Heart right ventricle (tissue), 16 donors: ENCODE measurements around the gene CDCP1. TPM values are rescaled to one million over a fixed set of nuclear protein-coding genes. Genes with fewer than 3 reads are reported as not detected.
A peak's percentile ranks its signal among the peaks of the same experiment; 100 is the strongest.

Experiments used
- ATAC-seq, 8 donors: fragments of 200-7000 bp; cut with Tn5 transposase; one replicate each; pipeline ENCODE4 v1.9.1; 2020; ENCODE audit warnings: mild to moderate bottlenecking in 8 of 8, moderate library complexity in 8 of 8, moderate number of reproducible peaks in 1 of 8
- DNase-seq, 2 donors: peaks; one replicate each; pipeline ENCODE4 v3.0.0-alpha.2; 2020
- H3K27ac ChIP-seq, 10 donors: fragments of 200-600 bp; sonication (generic) in 2 of 10; one replicate each; pipeline versions ENCODE4 v1.5.0 to v1.8.0; 2020 to 2022; ENCODE audit warnings: mild to moderate bottlenecking in 3 of 10
- H3K27me3 ChIP-seq, 7 donors: fragments of 200-600 bp; one replicate each; pipeline ENCODE4 v1.8.0; 2021 to 2022; ENCODE audit warnings: mild to moderate bottlenecking in 2 of 7
- H3K36me3 ChIP-seq, 9 donors: fragments of 200-600 bp; sonication (generic) in 1 of 9; one replicate each; pipeline versions ENCODE4 v1.5.0 to v1.8.0; 2020 to 2022; ENCODE audit warnings: mild to moderate bottlenecking in 2 of 9
- H3K4me1 ChIP-seq, 9 donors: fragments of 200-600 bp; sonication (generic) in 1 of 9; one replicate each; pipeline versions ENCODE4 v1.5.0 to v1.8.0; 2020 to 2022; ENCODE audit warnings: mild to moderate bottlenecking in 4 of 9
- H3K4me3 ChIP-seq, 10 donors: fragments of 200-600 bp; sonication (generic) in 2 of 10; one replicate each; pipeline versions ENCODE4 v1.5.0 to v1.8.0; 2020 to 2022; ENCODE audit warnings: mild to moderate bottlenecking in 7 of 10, moderate library complexity in 2 of 10
- H3K9me3 ChIP-seq, 11 donors: fragments of 200-600 bp in 10 of 11; sonication (generic) in 2 of 11; one replicate each; pipeline versions ENCODE4 v1.5.0 to v1.8.0; 2013 to 2022; ENCODE audit warnings: mild to moderate bottlenecking in 2 of 11, control low read depth in 1 of 11, moderate library complexity in 1 of 11
- CTCF ChIP-seq, 9 donors: fragments of 200-600 bp; sonication (generic) in 2 of 9; IDR thresholded peaks; one replicate each; pipeline versions ENCODE4 v1.5.0 to v1.8.0; 2021 to 2022; ENCODE audit warnings: antibody characterized with exemption in 9 of 9, mild to moderate bottlenecking in 5 of 9, moderate library complexity in 1 of 9
- WGBS, 2 donors: extraction: QIAGEN DNeasy Blood & Tissue Kit; methylation state at CpG; one replicate each; pipeline ENCODE4 v1.1.7; 2013; ENCODE audit warnings: inconsistent platforms in 1 of 2; 5-methylcytosine and 5-hydroxymethylcytosine counted together
- intact Hi-C, 10 donors: fragments of 100-400 bp; cut with DNase I; formaldehyde crosslinking; loops; one replicate each; pipeline versions ENCODE4 v1.11.1 to v1.14.2; 2022
- polyA plus RNA-seq, 2 donors: library from polyadenylated mRNA; stranded (reverse); fragments of 200-250 nt; gene quantifications; one replicate each; pipeline ENCODE4 v1.2.3, GENCODE V29; 2013
- total RNA-seq, 10 donors: library from RNA; stranded (reverse); fragmentation: NEBNext Ultra II Directional in 3 of 10; extraction: Animal tissue kit (Norgen Biotek cat#: 25700) in 3 of 10; gene quantifications; one replicate each; pipeline versions ENCODE4 v1.2.1 to v1.2.4, GENCODE V29; 2021 to 2023
- donor health status: Arrhythmogenic right ventricular cardiomyopathy.
- donor health status: ischemic (EF 13 %, LVEDD 7.1; RV severe dilation, severe dysfunction).
- donor health status: healthy with polysubstance abuse.
- donor health status: DM: no; HTN: yes; CAD: no.
- donor health status: DM: no; HTN: no; CAD: no.
- donor health status: ischemic (EF 25% LVEDD 6.9; RV normal size, moderate dysfunction).
- donor health status: ischemic (EF 25% LVEDD 5.7; RV mildly dilated, moderate dysfunction).
- donor health status: healthy.
- donor health status: DM: yes; HTN: yes; CAD: no.
- donor health status: Ischemic cardiomyopathy.
- donor health status: ischemic (EF 35%, LVEDD 5.7; RV mildly dilated, moderate dysfunction).
- donor health status: nonischemic (EF 11% LVEDD 7.7; RV severe dilation, severe dysfunction).
- donor health status: DM: yes; HTN: yes; CAD: no.
- donor health status: PGD.
- donor health status: ischemic (EF 29% LVEDD 5.4; RV normal size, mild dysfunction).
- donor health status: nonischemic (EF 23%, LVEDD 6.1; RV moderate dilation, normal function).

CDCP1 gene
- total and polyA plus RNA-seq, 12 donors = 0.15 to 2.8 (median 0.27) TPM

- Histone ChIP-seq H3K36me3 (no peaks in the 10 kb centered on the region), H3K27me3 (no peaks in the 10 kb centered on the region), H3K4me1 (peaks cover 0 to 46% (median 14%) of the 10 kb centered on the region in 9 donors), H3K27ac (peak overlapping the region in 6 of 10 donors; percentile 2 to 61 (median 22)), H3K4me3 (peak overlapping the region in 4 of 10 donors; percentile 2 to 14 (median 9)), H3K9me3 (no peaks in the 10 kb centered on the region)
- DNase-seq (peak; percentile 66 to 76), ATAC-seq (peak; percentile 78 to 93 (median 88))
- WGBS, 2 donors = 18 to 19% methylated on average over 23 of the region's 23 CpGs
- intact Hi-C loops = no loop called here
- TF ChIP-seq CTCF (IDR thresholded peaks at IDR 0.05) = no peak
Observed at GRCh38 chr3:45167011-45167911, 21.1 kb upstream of the CDCP1 start.

- intact Hi-C loops = no loop called here
- Histone ChIP-seq H3K27me3 (no peaks in the 10 kb centered on the region), H3K4me3 (no peak overlapping the region), H3K36me3 (no peaks in the 10 kb centered on the region), H3K4me1 (peaks cover 0 to 46% (median 14%) of the 10 kb centered on the region in 9 donors), H3K9me3 (no peaks in the 10 kb centered on the region), H3K27ac (peak overlapping the region in 1 of 10 donors; percentile 61)
- ATAC-seq = no peak
- 81 to 90% methylated on average over 3 of the region's 3 CpGs for WGBS, 2 donors
- no peak for DNase-seq
- no peak for TF ChIP-seq CTCF (IDR thresholded peaks at IDR 0.05)
Observed at GRCh38 chr3:45166321-45166879, 20.2 kb upstream of the CDCP1 start.

GRCh38 chr3:45165497-45166283, 19.5 kb upstream of the CDCP1 start:
- 73 to 79% methylated on average over 10 of the region's 10 CpGs for WGBS, 2 donors

More at GRCh38 chr3:45165497-45166283, 19.5 kb upstream of the CDCP1 start:
- no peak for TF ChIP-seq CTCF (IDR thresholded peaks at IDR 0.05)
- H3K27me3 ChIP-seq = no peaks in the 10 kb centered on the region
- intact Hi-C loops = no loop called here
- no peak for ATAC-seq
- H3K4me1 ChIP-seq = peaks cover 0 to 44% (median 14%) of the 10 kb centered on the region in 9 donors
- H3K36me3 ChIP-seq = no peaks in the 10 kb centered on the region
- H3K9me3 ChIP-seq = no peaks in the 10 kb centered on the region
- DNase-seq = no peak
- H3K27ac ChIP-seq = no peak overlapping the region
- no peak overlapping the region for H3K4me3 ChIP-seq
